Measurements from ENCODE around the gene SDR42E2. TPM values are rescaled to one million over a fixed set of nuclear protein-coding genes. Genes with fewer than 3 reads are reported as not detected.

Gene SDR42E2
- total and polyA plus RNA-seq, 2 of the 8 experiments (the other 6 are each of a cell fraction or from before 2014, with no cell fraction given), result 0.08 TPM; not detected in 1

GRCh38 chr16:22194707-22195444 is 32.6 kb downstream of the SDR42E2 start (continued):
- TF ChIP-seq CTCF (IDR thresholded peaks at IDR 0.05; ENCODE audit: control extremely low read depth in 1 of 3, insufficient read depth in 1 of 3, low read depth in 1 of 3, low read length in 3 of 3) (no peak), JUND (IDR thresholded peaks at IDR 0.05; ENCODE audit: low read length) (no peak), RFX5 (IDR thresholded peaks at IDR 0.05; ENCODE audit: borderline replicate concordance, low read depth, low read length) (no peak), CBX8 (IDR thresholded peaks at IDR 0.05; ENCODE audit: borderline replicate concordance, low read depth, low read length) (no peak), GABPA (IDR thresholded peaks at IDR 0.05; ENCODE audit: borderline replicate concordance, insufficient read depth, low read length) (no peak), TEAD4 (IDR thresholded peaks at IDR 0.05; ENCODE audit: low read depth, low read length) (no peak), CTBP2 (IDR thresholded peaks at IDR 0.05; ENCODE audit: borderline replicate concordance, insufficient read depth, insufficient read length, low read length) (no peak), JUN (IDR thresholded peaks at IDR 0.05; ENCODE audit: low read depth, low read length) (no peak)
